Fibroblast of peridontal ligament (primary cell): Measurements from ENCODE around the gene HHIPL2.

Experiments
- DNase-seq: peaks from one replicate; pipeline ENCODE4 v3.0.0-alpha.2; 2010; ENCODE audit errors: extremely low read depth

The HHIPL2 gene

DNA sequence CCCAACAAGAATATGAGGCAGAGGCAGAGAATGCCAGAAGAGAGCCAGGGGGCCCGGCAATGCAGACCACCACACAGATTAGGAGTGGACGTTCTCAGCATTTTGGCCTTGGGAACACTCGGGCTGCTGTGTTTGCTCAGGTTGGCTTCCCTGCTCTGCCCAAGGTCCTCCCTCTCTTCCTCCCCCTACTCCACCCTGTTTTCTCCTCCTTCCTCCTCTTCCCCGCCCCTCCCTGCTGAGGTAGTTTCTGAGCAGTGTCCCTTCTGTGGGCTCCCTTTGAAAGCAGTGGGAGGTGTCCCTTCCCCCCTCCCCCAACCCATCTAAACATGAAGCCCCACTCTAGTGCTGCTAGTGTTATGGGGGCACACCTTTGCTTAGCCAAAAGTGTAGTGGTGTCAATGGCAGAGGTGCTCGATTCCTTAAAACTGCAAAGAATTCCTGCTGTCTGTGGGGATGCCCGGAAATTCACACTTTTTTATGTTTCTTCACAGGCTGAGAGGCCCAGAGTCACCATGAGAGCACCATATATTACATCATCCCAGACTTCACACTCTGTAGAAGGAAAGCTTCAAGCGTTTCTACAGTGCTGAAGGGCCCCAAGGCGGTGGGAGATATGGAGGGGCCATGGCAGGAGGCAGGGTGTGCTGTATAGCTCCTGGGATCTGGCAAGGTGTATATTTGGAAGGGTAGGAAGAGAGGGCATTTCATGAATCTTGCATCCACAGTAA lies at the start of gene HHIPL2:
Gene HHIPL2 (minus strand): TSS at position 161 of the 728 bp plus-strand sequence. CDS start 60 bp downstream, at position 101.
- DNase-seq = peak; percentile 20

DNA sequence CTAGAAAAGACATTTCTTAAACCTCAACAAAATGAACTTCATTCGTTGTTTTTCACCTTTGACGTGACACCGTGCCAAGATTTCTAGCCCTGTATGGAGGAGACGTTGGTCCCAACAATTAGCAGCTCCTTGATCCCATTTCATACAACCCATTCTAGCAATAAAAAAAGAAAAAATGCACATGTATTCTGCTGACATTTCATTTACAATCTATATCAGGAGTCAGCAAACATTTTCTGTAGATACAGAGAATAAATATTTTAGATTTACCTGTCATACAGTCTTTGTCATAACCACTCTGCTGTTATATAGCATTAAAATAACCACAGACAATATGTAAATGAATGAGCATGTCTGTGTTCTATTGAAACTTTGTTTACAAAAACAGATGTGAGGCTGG lies 48.8 kb upstream of the HHIPL2 start:
- no peak for DNase-seq

DNA sequence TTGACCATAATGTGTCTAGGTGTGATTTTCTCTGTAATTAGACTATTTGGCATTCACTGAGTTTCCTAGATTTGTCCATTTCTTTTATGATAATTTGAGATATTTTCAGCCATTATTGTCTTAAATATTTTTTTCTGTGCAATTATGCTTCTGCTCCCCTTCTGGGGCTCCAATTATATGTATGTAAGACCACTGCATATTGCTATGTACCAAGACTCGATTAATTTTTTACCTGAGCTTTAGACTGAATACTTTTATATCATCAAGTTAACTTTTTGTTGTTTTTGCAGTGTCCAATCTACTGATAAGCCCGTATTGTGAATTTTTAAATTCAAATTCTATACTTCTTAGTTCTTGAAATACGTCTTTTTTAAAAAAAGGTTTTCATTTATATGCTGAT lies 46.9 kb upstream of the HHIPL2 start:
- no peak for DNase-seq

DNA sequence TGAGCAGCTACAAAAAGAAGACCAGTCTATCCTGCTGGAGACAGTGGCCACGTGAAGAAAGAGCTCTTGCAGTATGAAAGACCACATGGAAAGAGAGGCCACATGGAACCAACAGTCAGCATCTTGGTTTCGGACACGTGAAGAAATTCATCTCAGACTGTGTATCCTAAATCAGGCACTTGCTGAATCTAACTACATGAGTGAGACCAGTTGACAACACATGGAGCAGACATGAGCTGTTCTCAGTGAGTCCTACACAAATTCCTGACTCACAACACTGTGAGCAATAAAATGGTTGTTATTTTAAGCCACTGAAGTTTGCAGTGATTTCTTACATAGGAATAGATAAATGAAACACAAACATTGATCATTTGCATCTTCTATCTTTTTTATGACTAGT lies 44.3 kb upstream of the HHIPL2 start:
- DNase-seq = peak; percentile 36

DNA sequence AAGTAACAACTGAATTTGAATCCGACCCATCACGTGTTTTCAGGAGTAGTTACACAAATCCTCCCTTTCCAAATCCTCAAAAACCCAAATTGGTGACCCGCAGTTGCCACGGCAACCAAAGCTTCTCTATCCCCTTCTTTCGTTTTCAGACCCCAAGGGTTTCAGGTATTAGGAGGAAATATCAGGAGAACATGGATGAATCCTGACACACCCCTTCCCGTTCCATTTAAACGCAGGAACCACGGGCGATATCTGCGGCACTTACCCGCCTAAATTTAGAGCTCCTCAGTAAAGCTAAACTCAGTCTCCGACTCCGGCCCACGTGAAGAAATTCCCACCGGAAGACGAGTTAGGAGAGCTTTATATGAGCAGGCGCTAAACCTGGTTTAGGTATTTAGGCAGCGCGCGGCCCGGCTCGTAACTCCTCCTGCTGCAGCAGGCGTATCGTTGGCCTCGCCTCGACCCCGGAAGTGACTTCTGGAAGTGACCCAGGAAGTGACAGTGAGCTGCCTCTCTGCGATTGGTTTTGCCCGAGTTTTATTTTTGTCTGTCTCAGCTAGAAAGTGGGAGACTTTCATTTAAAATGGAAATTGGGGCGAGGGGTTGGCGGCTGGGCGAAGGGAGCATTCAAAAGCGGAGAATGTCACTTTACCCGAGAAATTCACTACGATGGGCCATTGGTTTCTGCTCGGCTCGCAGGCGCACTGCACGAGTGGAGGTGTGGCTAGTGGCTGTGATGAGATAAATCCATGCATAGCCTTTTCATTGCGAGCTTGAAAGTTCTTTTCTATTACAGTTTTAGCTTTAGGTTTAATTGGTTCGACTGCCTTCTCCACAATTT lies 41.8 kb upstream of the HHIPL2 start, which contains the start of gene TAF1A:
Gene TAF1A (minus strand): TSS at position 472 of the 841 bp plus-strand sequence.
- peak; percentile 83 for DNase-seq

DNA sequence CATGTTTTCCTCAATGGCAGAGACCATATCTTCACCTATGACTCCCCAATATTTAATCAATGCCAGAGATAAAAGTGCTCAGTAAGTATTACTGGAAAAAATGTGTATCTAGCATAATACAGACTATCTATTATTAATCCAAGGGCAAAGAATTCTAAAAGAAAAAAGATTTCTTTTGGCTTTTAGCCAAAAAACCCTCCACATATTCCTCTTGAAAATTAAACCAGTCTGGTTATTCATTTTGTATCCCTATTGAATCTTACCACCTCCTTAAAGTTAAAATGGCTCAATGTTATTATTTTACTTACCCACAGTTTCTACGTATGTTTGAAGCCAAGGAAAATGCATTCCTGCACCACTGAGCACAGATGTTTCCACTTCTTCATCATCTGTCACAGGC lies 40.2 kb upstream of the HHIPL2 start:
- peak; percentile 36 for DNase-seq

DNA sequence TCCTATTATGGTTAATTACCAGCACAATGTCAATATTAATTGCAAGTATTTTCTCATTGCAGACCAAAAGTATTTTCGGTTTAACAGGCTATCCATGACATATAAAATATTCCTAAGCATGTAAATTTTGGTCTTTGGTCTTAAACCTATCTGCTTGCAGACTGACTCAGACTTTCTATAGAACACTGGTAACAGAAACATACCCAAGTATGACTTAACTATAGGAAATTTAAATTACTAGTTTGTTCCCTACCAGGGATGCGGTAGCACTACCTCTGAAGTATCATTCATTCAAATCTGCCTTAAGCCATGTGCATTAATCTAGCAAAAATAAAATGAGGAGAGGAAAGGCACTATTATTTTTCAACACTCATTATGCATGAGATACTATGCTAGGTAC lies 38.9 kb upstream of the HHIPL2 start:
- DNase-seq = no peak

DNA sequence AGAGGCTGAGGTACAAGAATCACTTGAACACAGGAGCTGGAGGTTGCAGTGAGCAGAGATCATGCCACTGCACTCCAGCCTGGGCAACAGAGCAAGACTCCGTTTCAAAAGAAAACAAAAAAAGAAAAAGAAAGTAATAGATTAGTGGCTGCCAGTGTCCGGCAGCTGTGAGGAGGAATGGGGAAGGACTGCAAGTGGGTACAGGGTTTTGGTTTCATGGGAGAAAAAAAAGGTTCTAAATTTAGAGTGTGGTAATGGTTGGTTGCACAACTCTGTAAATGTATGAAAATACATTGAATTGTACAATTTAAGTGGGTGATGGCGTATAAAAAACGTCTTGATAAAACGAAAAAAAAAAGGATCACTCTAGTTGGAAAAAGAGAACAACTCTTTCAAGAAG lies 35.2 kb upstream of the HHIPL2 start:
- no peak for DNase-seq

DNA sequence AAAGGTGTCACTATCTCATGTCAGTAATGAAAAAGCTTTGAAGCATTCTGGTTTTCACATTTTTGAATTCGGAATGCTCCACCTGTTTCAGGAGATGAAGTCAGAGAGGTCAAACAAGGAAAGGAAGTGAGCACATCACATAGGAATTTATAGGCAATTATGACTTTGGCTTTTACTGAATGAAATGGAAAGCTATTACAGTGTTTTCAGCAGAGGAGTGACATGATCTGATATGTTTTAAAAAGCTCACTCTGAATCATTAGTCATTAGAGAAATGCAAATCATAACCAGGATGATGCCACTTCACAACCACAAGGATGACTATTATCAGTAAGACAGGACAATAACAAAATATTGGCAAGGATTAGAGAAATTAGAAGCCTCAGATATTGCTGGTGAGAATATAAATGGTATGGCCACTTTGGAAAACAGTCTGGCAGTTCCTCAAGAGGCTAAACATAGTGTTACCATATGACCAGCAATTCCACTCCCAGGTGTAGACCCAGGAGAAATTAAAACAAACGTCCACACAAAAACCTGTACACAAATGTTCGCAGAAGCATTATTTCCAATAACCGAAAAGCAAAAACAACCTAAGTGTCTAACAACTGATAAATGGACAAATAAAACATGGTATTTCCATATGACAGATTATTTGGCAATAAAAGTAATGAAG lies 34.3 kb upstream of the HHIPL2 start:
- DNase-seq = no peak

DNA sequence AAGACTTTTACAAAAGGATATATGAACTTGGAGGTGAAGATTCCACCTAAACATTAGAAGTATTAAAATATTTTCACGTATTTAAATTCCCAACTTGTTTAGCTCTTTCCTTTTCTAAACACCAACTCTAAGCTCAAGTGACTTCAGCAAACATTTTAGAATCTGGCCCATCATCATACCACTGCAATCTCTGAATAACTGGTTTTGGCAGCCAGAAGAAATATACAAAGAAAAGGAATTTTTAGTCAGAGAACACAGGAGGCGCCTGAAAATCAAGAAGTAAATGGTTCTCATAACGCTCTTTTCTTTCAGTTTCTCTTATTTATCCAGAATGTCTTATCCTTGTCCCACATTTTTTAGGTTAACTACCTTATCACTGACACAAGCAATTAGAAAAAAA lies 31.4 kb upstream of the HHIPL2 start:
- peak; percentile 80 for DNase-seq

DNA sequence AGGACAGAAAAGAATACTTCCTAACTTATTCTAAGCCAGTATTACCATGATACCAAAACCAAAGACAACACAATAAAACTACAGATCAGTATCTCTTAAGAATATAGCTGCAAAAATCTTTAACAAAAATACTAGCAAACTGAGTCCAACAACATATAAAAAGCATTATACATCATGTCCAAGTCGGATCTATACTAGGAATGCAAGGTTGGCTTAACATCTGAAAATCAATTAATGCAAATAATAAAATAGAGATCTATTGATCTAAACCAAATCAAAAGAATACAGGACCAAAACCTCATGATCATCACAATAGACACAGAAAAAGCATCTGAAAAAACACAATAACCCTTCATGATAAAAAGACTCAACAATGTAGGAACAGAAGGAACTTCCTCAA lies 22.9 kb upstream of the HHIPL2 start:
- DNase-seq = no peak

DNA sequence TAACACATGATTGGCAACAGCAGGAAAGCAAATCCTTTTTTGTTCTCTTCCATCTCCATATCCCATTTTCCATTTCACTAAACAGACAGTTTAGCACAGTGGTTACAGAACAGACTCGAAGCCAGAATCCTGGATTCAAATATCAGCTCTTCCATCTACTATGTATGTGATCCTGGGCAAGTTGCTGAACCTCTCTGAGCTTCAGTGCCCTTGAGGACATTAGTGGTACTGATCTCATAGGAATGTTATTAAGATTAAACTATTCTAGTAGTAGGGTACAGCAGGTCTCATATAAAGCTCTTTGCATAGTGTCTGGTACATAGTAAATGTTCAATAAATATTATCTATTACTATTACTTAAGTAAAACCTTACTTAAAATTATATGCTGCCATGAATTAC lies 13.8 kb upstream of the HHIPL2 start:
- no peak for DNase-seq

DNA sequence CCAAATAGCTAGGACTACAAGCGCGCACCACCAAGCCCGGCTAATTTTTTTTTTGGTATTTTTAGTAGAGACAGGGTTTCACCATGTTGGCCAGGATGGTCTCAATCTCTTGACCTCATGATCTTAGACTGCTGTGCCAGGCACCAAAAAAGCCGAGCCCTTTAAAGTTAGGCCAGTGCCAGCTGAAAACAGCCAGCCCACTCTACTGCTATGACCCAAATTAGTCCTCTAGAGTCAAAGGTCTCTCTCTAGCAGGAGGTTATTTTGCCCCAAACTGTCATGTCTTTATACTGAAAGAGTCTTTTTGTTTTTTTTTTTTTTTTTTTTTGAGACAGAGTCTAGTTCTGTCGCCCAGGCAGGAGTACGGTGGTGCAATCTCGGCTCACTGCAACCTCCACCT lies 9.7 kb upstream of the HHIPL2 start:
- DNase-seq = no peak

DNA sequence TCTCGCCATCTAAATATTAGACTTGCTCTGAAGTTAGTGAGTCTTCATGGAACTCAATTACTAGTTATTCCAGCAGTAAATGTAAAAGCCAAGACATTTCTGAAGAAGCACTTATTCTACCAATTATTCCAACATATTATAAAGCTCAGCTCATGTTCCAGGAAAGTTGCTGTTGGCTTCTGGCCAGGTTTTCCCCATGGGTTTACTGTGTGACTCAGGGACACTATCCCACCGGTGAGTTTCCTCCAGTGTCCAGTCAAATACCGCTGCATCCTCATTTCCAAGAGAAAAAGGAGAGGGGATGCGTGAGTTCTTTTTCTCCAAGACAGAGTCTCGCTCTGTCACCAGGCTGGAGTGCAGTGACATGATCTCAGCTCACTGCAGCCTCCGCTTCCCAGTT lies 9.2 kb upstream of the HHIPL2 start:
- peak; percentile 9 for DNase-seq

DNA sequence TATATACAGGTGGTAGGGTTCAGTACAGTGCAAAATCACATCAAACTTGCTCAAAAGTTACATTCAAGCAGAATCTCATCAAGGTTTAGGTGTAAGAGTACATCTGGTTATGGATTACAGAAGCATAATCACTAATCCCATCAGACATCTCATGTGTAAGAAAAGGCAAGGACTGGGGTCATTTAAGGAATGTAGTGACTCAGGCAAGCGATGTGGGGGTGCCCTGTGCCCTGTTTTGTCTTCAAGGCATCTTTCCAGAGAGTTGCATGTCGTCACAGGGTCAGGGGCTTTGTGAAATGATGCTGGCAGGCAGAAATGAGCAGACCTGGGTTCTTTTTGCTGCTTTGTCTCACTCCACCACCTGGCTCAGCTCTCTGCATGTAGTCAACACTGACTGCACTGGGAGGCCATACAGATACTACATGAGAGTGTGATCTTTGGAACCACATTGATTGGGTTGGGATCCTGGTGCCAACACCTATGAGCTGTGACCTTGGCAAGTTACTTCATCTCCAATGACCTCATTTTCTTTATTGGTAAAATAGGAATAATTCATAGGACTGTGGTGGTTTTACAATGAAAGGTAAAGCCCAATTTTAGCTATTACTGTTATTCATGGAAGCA lies 8.2 kb upstream of the HHIPL2 start:
- DNase-seq = peak; percentile 7

DNA sequence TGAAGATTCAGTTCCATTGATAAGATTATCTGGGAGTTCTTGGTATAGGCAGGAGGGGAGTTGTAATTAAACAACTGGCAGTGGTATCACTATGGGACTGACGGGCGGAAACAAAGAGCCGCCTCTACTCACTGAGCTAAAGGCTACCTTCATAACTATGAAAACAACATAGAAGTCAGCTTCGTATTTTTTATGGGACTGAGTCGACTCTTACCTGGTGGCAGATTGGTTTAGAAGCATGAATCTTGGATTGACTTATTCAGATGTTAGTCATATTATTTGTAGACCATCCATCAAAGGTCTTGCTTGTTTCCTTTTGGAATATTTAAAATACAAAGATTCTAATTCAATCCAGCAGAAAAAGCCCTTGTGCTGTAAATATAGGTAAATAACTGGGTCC lies 6.3 kb upstream of the HHIPL2 start:
- DNase-seq = no peak

DNA sequence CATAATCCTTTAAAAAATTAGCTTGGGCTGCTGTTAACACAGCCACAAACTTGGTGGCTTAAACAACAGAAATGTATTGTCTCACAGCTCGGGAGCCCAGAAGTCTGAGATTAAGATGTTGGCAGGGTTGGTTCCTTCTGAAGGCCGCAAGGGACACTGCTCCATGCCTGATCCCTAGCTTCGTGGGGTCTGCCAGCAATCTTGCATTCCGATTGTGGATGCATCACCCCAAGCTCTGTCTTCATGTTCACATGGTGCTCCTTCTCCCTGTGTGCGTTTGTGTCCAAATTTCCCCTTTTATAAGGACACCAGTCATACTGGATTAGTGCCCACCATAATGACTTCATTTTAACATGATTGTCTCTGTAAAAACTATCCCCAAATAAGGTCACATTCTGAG lies 5.0 kb upstream of the HHIPL2 start:
- DNase-seq = peak; percentile 55

DNA sequence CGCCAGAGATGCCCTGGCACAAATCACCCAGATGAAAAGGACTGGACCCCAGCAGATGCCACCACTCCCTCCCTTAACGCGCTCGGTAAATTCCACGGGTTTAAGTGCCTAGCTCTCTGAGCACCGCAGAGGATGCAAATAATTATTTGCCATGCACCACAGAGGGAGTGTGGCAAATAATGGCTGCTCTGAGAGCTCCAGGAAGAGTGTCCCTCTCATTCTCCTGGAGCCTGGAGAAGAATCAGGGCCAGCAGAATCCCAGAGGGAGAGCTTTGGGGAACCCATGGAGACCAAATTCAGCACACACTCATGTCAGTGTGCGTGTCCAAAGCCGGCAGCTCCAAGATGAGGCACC lies 667 bp downstream of the HHIPL2 start:
- DNase-seq = no peak

DNA sequence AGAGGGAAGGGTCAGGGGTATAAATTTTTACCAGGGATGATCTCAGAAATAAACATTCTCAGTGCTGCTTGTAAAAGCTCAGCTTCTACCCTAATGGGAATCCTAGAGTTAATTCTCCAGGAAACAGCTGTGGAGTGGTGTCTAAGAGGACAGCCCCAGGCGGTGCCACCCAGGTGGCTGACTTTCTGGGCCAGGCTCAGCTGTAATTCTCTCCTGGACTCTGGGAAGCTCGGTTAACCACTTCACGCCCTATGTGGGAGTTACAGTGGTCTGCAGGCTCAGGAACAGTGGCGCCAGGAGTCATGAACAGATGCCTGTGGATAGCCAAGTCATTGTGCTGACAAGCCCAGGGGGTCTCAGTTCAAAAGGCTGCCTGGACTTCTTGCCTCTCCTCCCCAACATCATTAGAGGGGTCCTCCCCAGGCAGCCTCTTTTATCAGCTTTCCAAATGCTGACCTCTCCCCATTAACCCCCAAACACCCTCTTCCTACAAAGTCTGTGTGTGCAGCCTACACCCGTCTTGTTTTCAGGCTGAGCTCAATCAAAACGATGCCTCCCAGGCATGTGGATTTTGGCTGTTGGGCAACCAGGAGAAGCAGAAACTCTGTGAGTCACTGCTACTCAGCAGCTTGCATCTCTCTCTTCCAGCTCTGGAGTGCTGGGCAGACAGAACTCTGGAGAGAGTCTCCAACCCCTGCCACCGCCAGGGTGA lies 1.2 kb downstream of the HHIPL2 start:
- DNase-seq = peak; percentile 91

DNA sequence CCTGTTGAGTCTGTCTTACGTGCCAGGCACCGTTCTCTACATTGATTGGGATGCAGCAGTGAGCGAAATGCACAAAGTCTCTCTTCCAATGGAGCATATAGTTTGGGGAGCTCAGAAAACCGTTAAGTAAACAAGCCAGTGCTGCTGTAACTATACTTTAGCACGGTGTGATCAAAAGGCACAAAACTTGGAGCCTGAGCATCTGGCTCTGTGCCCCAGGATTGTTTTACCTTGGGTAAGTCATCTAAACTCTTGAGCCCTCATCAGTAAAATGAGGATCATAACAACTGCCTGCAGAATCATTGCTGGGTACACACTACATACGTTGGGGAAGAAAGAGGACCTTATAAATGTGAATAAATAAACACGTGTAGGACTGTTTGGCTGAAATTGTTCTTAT lies 1.8 kb downstream of the HHIPL2 start:
- DNase-seq = no peak

DNA sequence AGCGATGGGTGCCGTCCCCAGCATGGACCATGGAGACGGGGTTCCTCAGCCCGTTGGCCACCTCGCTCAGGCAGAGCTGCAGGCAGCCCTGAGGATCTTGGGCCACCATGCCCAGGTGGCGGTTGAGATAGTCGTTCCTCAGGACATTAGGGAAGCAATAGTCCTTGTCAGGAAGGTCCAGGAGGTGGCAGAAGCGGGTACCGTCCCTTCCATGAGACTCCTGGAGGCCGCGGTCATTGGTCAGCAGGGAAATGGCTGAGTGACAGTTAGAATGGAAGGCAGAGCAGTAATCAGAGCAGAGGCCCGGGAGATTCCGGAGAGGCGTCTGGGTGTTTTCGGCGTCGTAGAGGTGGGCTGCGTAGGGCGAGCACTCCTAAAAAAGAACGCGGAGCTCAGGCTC lies 4.1 kb downstream of the HHIPL2 start:
- no peak for DNase-seq

DNA sequence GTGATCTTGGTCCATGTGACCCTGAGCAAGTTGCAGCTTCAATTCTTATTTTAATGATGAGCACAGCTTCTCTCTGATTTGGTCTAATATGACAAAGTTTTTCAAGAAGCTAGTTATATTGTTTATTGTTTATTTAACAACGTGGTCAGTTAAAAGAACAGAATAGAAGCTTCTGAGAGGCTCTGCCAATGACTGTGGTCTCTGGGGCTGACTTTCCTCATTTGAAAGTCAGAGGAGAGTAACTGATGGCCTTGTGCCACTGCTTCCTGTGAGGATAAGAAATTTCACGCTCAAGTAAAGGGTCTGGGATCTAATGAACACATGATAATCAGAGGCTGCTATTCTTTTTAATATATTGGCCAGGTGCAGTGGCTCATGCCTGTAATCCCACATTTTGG lies 7.3 kb downstream of the HHIPL2 start:
- DNase-seq = peak; percentile 59
